Measurements from ENCODE around the gene TUBB4A. TPM values are rescaled to one million over a fixed set of nuclear protein-coding genes. Genes with fewer than 3 reads are reported as not detected.

The TUBB4A gene
- total and polyA plus RNA-seq, 2 of the 8 experiments (the other 6 are each of a cell fraction or from before 2014, with no cell fraction given): 16.8 to 30.4 TPM

GRCh38 chr19:6499052-6499790, 2.9 kb downstream of the TUBB4A start (continued):
- no peak for TF ChIP-seq CHD7 (IDR thresholded peaks at IDR 0.05; ENCODE audit: insufficient replicate concordance, low read length)
- no peak for TF ChIP-seq SAP30 (IDR thresholded peaks at IDR 0.05; ENCODE audit: insufficient read depth, insufficient replicate concordance, low read length)
- no peak for TF ChIP-seq KDM1A (IDR thresholded peaks at IDR 0.05; ENCODE audit: borderline replicate concordance, low read length)

All from H1 (cell line).